DMS 273 treated with DMSO at 0.1 percent for 48 hours (cell line): ENCODE results near the gene NALCN.

ENCODE experiments used
- DNase-seq: peaks from one replicate; lab custom pipeline; 2025; lab: John Stamatoyannopoulos, UW

The NALCN gene

GRCh38 chr13:101415358-101416174, 742 bp downstream of the NALCN start:
- DNase-seq = no peak

GRCh38 chr13:101412076-101412475, 4.2 kb downstream of the NALCN start:
- DNase-seq = no peak

- DNase-seq = no peak
Observed at GRCh38 chr13:101408992-101409656, 7.2 kb downstream of the NALCN start.

GRCh38 chr13:101408154-101408553, 8.2 kb downstream of the NALCN start:
- DNase-seq = no peak

- no peak for DNase-seq
Observed at GRCh38 chr13:101406791-101407190, 9.5 kb downstream of the NALCN start.

GRCh38 chr13:101401196-101401595, 15.1 kb downstream of the NALCN start:
- DNase-seq = no peak

GRCh38 chr13:101399365-101399764, 16.9 kb downstream of the NALCN start:
- DNase-seq = no peak

- no peak for DNase-seq
Observed at GRCh38 chr13:101398920-101399319, 17.4 kb downstream of the NALCN start.

- DNase-seq = no peak
Observed at GRCh38 chr13:101398191-101398590, 18.1 kb downstream of the NALCN start.

GRCh38 chr13:101397742-101398141, 18.6 kb downstream of the NALCN start:
- DNase-seq = no peak

- no peak for DNase-seq
Observed at GRCh38 chr13:101394605-101395004, 21.7 kb downstream of the NALCN start.

GRCh38 chr13:101393140-101393539, 23.2 kb downstream of the NALCN start:
- no peak for DNase-seq

GRCh38 chr13:101390461-101390860, 25.8 kb downstream of the NALCN start:
- DNase-seq = no peak

GRCh38 chr13:101384929-101385328, 31.4 kb downstream of the NALCN start:
- no peak for DNase-seq

GRCh38 chr13:101383595-101383994, 32.7 kb downstream of the NALCN start:
- DNase-seq = no peak

- no peak for DNase-seq
Observed at GRCh38 chr13:101382701-101383100, 33.6 kb downstream of the NALCN start.

GRCh38 chr13:101382086-101382485, 34.2 kb downstream of the NALCN start:
- no peak for DNase-seq

GRCh38 chr13:101360525-101360924, 55.8 kb downstream of the NALCN start:
- no peak for DNase-seq

GRCh38 chr13:101354895-101355294, 61.4 kb downstream of the NALCN start:
- DNase-seq = no peak

GRCh38 chr13:101346942-101347728, 69.2 kb downstream of the NALCN start:
- no peak for DNase-seq

GRCh38 chr13:101346161-101346560, 70.1 kb downstream of the NALCN start:
- no peak for DNase-seq

- DNase-seq = no peak
Observed at GRCh38 chr13:101343128-101343787, 73.0 kb downstream of the NALCN start.
